HG03460 (cell line): Measurements from ENCODE around the gene MLST8.

ENCODE experiments used
- ATAC-seq: cut with Tn5 transposase; IDR thresholded peaks from one replicate; pipeline ENCODE4 v1.9.1; 2021; ENCODE audit not compliant: unreplicated experiment

The MLST8 gene

GRCh38 chr16:2172688-2173335 is 32.4 kb upstream of the MLST8 start:
- no peak for ATAC-seq

GRCh38 chr16:2173366-2173765 is 31.9 kb upstream of the MLST8 start:
- no peak for ATAC-seq

- no peak for ATAC-seq
Measured at GRCh38 chr16:2173916-2174315, 31.3 kb upstream of the MLST8 start.

- ATAC-seq = no peak
Measured at GRCh38 chr16:2174396-2175131, 30.7 kb upstream of the MLST8 start.

GRCh38 chr16:2175454-2175853 is 29.8 kb upstream of the MLST8 start:
- ATAC-seq = no peak

- ATAC-seq = no peak
Measured at GRCh38 chr16:2176047-2176446, 29.2 kb upstream of the MLST8 start.

GRCh38 chr16:2177101-2177500 is 28.2 kb upstream of the MLST8 start:
- ATAC-seq = no peak

- no peak for ATAC-seq
Measured at GRCh38 chr16:2177561-2177960, 27.7 kb upstream of the MLST8 start.

GRCh38 chr16:2178321-2179106 is 26.7 kb upstream of the MLST8 start:
- no peak for ATAC-seq

- ATAC-seq = no peak
Measured at GRCh38 chr16:2179107-2179501, 26.1 kb upstream of the MLST8 start.

GRCh38 chr16:2179576-2179975 is 25.7 kb upstream of the MLST8 start:
- ATAC-seq = no peak

- no peak for ATAC-seq
Measured at GRCh38 chr16:2180461-2180860, 24.8 kb upstream of the MLST8 start.

GRCh38 chr16:2180962-2181923 is 24.0 kb upstream of the MLST8 start:
- ATAC-seq = no peak

- ATAC-seq = no peak
Measured at GRCh38 chr16:2181952-2182351, 23.3 kb upstream of the MLST8 start.

GRCh38 chr16:2183671-2184070 is 21.6 kb upstream of the MLST8 start:
- ATAC-seq = no peak

GRCh38 chr16:2184346-2184745 is 20.9 kb upstream of the MLST8 start:
- no peak for ATAC-seq

GRCh38 chr16:2184962-2185361 is 20.3 kb upstream of the MLST8 start:
- ATAC-seq = no peak

GRCh38 chr16:2186064-2186463 is 19.2 kb upstream of the MLST8 start:
- no peak for ATAC-seq

- ATAC-seq = no peak
Measured at GRCh38 chr16:2186505-2186904, 18.7 kb upstream of the MLST8 start.

- ATAC-seq = no peak
Measured at GRCh38 chr16:2187212-2187611, 18.0 kb upstream of the MLST8 start.

- no peak for ATAC-seq
Measured at GRCh38 chr16:2188395-2188794, 16.9 kb upstream of the MLST8 start.
